H1 (cell line): ENCODE results near the gene SLC25A40. TPM values are rescaled to one million over a fixed set of nuclear protein-coding genes. Genes with fewer than 3 reads are reported as not detected.
"Not testable (repeated sequence)": the region's sequence is repeated elsewhere in the genome, so short reads cannot be mapped to it uniquely, and the experiment has no call there.

Source experiments
- CTCF ChIA-PET: fragments of 300-600 bp; sonication (Branson Sonifier 250); formaldehyde crosslinking; loops from one replicate; lab custom pipeline; 2021; ENCODE audit not compliant: partially characterized antibody; lab: Charles Lee
- POLR2A ChIA-PET: fragments of 300-600 bp; sonication (Branson Sonifier 250); formaldehyde crosslinking; loops from one replicate; lab custom pipeline; 2021; ENCODE audit warnings: inconsistent platforms; ENCODE audit not compliant: partially characterized antibody; lab: Charles Lee
- DNase-seq, 2 experiments: peaks; one replicate each; pipeline versions ENCODE4 v3.0.0 to v3.0.0-alpha.2; 2010 to 2022; ENCODE audit warnings: low spot score in 2 of 2, low read depth in 1 of 2, mixed read lengths in 1 of 2
- FAIRE-seq: peaks from 2 replicates; lab custom pipeline; 2011; peaks lifted over from hg19 to GRCh38; lab: Jason Lieb, UNC
- H2AFZ ChIP-seq: 2 replicates; pipeline ENCODE4 v1.8.1; 2012; ENCODE audit warnings: low read length, inconsistent platforms
- H2AK5ac ChIP-seq: 2 replicates; pipeline ENCODE4 v1.6.1; 2013; ENCODE audit warnings: low read depth, low read length
- H2BK120ac ChIP-seq: replicated peaks from 2 replicates; pipeline ENCODE3; 2013; ENCODE audit warnings: low read depth, low read length, inconsistent platforms
- H2BK12ac ChIP-seq: 2 replicates; pipeline ENCODE4 v1.6.1; 2013; ENCODE audit warnings: low read depth, low read length
- H2BK15ac ChIP-seq: 2 replicates; pipeline ENCODE4 v1.6.1; 2013; ENCODE audit warnings: low read length
- H2BK20ac ChIP-seq: 2 replicates; pipeline ENCODE4 v1.6.1; 2013; ENCODE audit warnings: low read length
- H2BK5ac ChIP-seq: 2 replicates; pipeline ENCODE4 v1.6.1; 2013; ENCODE audit warnings: low read depth, low read length
- H3K14ac ChIP-seq: 2 replicates; pipeline ENCODE4 v1.6.1; 2013; ENCODE audit warnings: inconsistent platforms; ENCODE audit not compliant: insufficient read length
- H3K18ac ChIP-seq: 2 replicates; pipeline ENCODE4 v1.6.1; 2013; ENCODE audit warnings: low read length; ENCODE audit errors: extremely low read depth
- H3K23ac ChIP-seq: 2 replicates; pipeline ENCODE4 v1.6.1; 2013; ENCODE audit warnings: inconsistent platforms; ENCODE audit not compliant: insufficient read length
- H3K23me2 ChIP-seq: 2 replicates; pipeline ENCODE4 v1.6.1; 2013; ENCODE audit warnings: low read depth, low read length
- H3K27ac ChIP-seq: 2 replicates; pipeline ENCODE4 v1.6.1; 2011; ENCODE audit warnings: low read depth, low read length, inconsistent platforms
- H3K27me3 ChIP-seq, 4 experiments: replicated peaks in 1 of 4; 1 replicate in 1 of 4; 2 replicates in 3 of 4; pipeline versions ENCODE4 v1.6.1 to v1.8.1; 2011 to 2013; ENCODE audit warnings: low read length in 3 of 4, mild to moderate bottlenecking in 3 of 4, inconsistent platforms in 2 of 4, mixed read lengths in 2 of 4, moderate library complexity in 1 of 4; ENCODE audit not compliant: control insufficient read depth in 3 of 4, insufficient read depth in 3 of 4; ENCODE audit errors: extremely low read depth in 1 of 4
- H3K36me3 ChIP-seq, 4 experiments: 2 replicates each; pipeline versions ENCODE4 v1.6.1 to v1.8.1; 2011 to 2013; ENCODE audit warnings: mild to moderate bottlenecking in 4 of 4, low read length in 3 of 4, moderate library complexity in 2 of 4, control low read depth in 1 of 4, inconsistent platforms in 1 of 4; ENCODE audit not compliant: insufficient read depth in 4 of 4, control insufficient read depth in 2 of 4
- H3K4ac ChIP-seq: replicated peaks from 2 replicates; pipeline ENCODE3; 2013; ENCODE audit warnings: low read length, low read depth, mixed read lengths, inconsistent platforms; ENCODE audit not compliant: insufficient read length
- H3K4me1 ChIP-seq, 4 experiments: replicated peaks in 1 of 4; 1 replicate in 1 of 4; 2 replicates in 3 of 4; pipeline versions ENCODE4 v1.6.1 to v1.8.1; 2011 to 2013; ENCODE audit warnings: low read length in 3 of 4, inconsistent platforms in 2 of 4, mixed read lengths in 1 of 4; ENCODE audit not compliant: insufficient read depth in 4 of 4, control insufficient read depth in 3 of 4
- H3K4me2 ChIP-seq, 2 experiments: 2 replicates each; pipeline versions ENCODE4 v1.6.1 to v1.8.1; 2011 to 2013; ENCODE audit warnings: low read depth in 2 of 2, low read length in 2 of 2, control low read depth in 1 of 2, inconsistent platforms in 1 of 2, mild to moderate bottlenecking in 1 of 2; ENCODE audit not compliant: insufficient read depth in 1 of 2
- H3K4me3 ChIP-seq, 4 experiments: fragments of 200-600, 300-600 bp in 1 of 4; sonication (generic), shearing (Covaris generic), sonication (Bioruptor Twin) in 1 of 4; 2 replicates each; pipeline versions ENCODE4 v1.5.1 to v1.8.1; 2011 to 2016; ENCODE audit warnings: low read length in 4 of 4, low read depth in 3 of 4, control low read depth in 2 of 4, inconsistent platforms in 2 of 4, mild to moderate bottlenecking in 2 of 4, mixed read lengths in 1 of 4, moderate library complexity in 1 of 4; ENCODE audit not compliant: insufficient read depth in 2 of 4; ENCODE audit errors: extremely low read depth in 1 of 4
- H3K56ac ChIP-seq: replicated peaks from 2 replicates; pipeline ENCODE3; 2013; ENCODE audit warnings: low read depth, mild to moderate bottlenecking, mixed read lengths, low read length, inconsistent platforms; ENCODE audit not compliant: insufficient read length
- H3K79me1 ChIP-seq: 2 replicates; pipeline ENCODE4 v1.6.1; 2013; ENCODE audit warnings: low read depth, low read length, control low read depth
- H3K79me2 ChIP-seq, 2 experiments: 2 replicates each; pipeline versions ENCODE4 v1.6.1 to v1.8.1; 2012 to 2013; ENCODE audit warnings: low read length in 2 of 2, mild to moderate bottlenecking in 2 of 2, inconsistent platforms in 1 of 2; ENCODE audit not compliant: insufficient read depth in 2 of 2, control insufficient read depth in 1 of 2
- H3K9ac ChIP-seq, 4 experiments: replicated peaks in 1 of 4; 1 replicate in 1 of 4; 2 replicates in 3 of 4; pipeline versions ENCODE4 v1.6.1 to v1.8.1; 2011 to 2013; ENCODE audit warnings: low read depth in 3 of 4, low read length in 3 of 4, control low read depth in 2 of 4, mild to moderate bottlenecking in 2 of 4, moderate library complexity in 2 of 4, inconsistent platforms in 1 of 4; ENCODE audit errors: extremely low read depth in 1 of 4
- H3K9me3 ChIP-seq, 2 experiments: 2 replicates each; pipeline versions ENCODE4 v1.6.1 to v1.8.1; 2012 to 2013; ENCODE audit warnings: mild to moderate bottlenecking in 2 of 2, moderate library complexity in 2 of 2, control low read depth in 1 of 2, inconsistent platforms in 1 of 2, low read depth in 1 of 2, low read length in 1 of 2, mixed read lengths in 1 of 2; ENCODE audit not compliant: insufficient read depth in 2 of 2
- H4K20me1 ChIP-seq, 2 experiments: replicated peaks in 1 of 2; 2 replicates each; pipeline versions ENCODE3 to v1.8.1; 2011 to 2013; ENCODE audit warnings: inconsistent platforms in 2 of 2, low read length in 2 of 2, mild to moderate bottlenecking in 1 of 2; ENCODE audit not compliant: insufficient read depth in 2 of 2, control insufficient read depth in 1 of 2
- H4K5ac ChIP-seq: 2 replicates; pipeline ENCODE4 v1.6.1; 2013; ENCODE audit warnings: low read length, low read depth, mixed read lengths, inconsistent platforms; ENCODE audit not compliant: insufficient read length
- H4K8ac ChIP-seq: 2 replicates; pipeline ENCODE4 v1.8.0; 2013; ENCODE audit warnings: mild to moderate bottlenecking, moderate library complexity, low read length, inconsistent platforms; ENCODE audit not compliant: insufficient read depth; ENCODE audit errors: extremely low read depth
- H4K91ac ChIP-seq: replicated peaks from 2 replicates; pipeline ENCODE3; 2013; ENCODE audit warnings: low read length, mixed read lengths, inconsistent platforms; ENCODE audit not compliant: insufficient read length
- WGBS, 2 experiments: shearing (Covaris generic) in 1 of 2; methylation state at CpG; one replicate each; pipeline versions ENCODE4 v1.1.6 to v1.1.7; 2013 to 2015; ENCODE audit warnings: low lambda C conversion rate in 2 of 2, mixed read lengths in 2 of 2, inconsistent platforms in 1 of 2, low coverage in 1 of 2, missing lambda C conversion rate in 1 of 2; ENCODE audit not compliant: insufficient replicate concordance in 2 of 2, insufficient coverage in 1 of 2, insufficient read length in 1 of 2; ENCODE audit errors: extremely low coverage in 1 of 2, missing lambda C conversion rate in 1 of 2; 5-methylcytosine and 5-hydroxymethylcytosine counted together
- polyA plus RNA-seq, 7 experiments: library from polyadenylated mRNA; depleted of rRNA in 3 of 7; stranded (reverse) in 5 of 7; unstranded in 2 of 7; fragments of >200 nt in 5 of 7; fragments of 200-250 nt in 2 of 7; gene quantifications; 1 replicate in 5 of 7; 2 replicates in 1 of 7; 4 replicates in 1 of 7; pipeline versions ENCODE4 v1.2.1 to v1.2.3, GENCODE V29; 2011 to 2013; ENCODE audit warnings: missing spikeins in 2 of 7, mixed read lengths in 2 of 7
- total RNA-seq: library from RNA; stranded (reverse); fragmentation: NEBNext Ultra II Directional; extraction: Animal tissue kit (Norgen Biotek cat#: 25700); gene quantifications from 2 replicates; pipeline ENCODE4 v1.2.1, GENCODE V29; 2021

SLC25A40 gene
- total and polyA plus RNA-seq, 2 of the 8 experiments (the other 6 are each of a cell fraction or from before 2014, with no cell fraction given) = 6.5 to 17.3 TPM

DNA sequence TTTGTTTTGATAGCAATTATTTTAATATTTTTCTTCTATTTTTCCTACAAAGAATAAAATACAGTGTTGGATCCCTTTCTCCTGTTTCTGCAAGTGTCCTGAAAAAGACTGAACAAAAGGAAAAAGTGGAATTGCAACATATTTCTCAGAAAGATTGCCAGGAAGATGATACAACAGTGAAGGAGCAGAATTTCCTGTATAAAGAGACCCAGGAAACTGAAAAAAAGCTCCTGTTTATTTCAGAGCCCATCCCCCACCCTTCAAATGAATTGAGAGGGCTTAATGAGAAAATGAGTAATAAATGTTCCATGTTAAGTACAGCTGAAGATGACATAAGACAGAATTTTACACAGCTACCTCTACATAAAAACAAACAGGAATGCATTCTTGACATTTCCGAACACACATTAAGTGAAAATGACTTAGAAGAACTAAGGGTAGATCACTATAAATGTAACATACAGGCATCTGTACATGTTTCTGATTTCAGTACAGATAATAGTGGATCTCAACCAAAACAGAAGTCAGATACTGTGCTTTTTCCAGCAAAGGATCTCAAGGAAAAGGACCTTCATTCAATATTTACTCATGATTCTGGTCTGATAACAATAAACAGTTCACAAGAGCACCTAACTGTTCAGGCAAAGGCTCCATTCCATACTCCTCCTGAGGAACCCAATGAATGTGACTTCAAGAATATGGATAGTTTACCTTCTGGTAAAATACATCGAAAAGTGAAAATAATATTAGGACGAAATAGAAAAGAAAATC is 31.2 kb upstream of the SLC25A40 start:
- not testable (repeated sequence) for H3K9ac ChIP-seq, H2BK5ac ChIP-seq, H3K23me2 ChIP-seq, H3K4me3 ChIP-seq, H3K27me3 ChIP-seq, H4K8ac ChIP-seq, H3K9me3 ChIP-seq, H2AFZ ChIP-seq, H3K79me2 ChIP-seq, H3K23ac ChIP-seq, H3K18ac ChIP-seq, H3K4me1 ChIP-seq, H3K79me1 ChIP-seq, H3K27ac ChIP-seq, H2BK12ac ChIP-seq, H2AK5ac ChIP-seq, H3K4ac ChIP-seq, H4K5ac ChIP-seq, H2BK120ac ChIP-seq, H2BK20ac ChIP-seq, DNase-seq, H4K20me1 ChIP-seq, H3K56ac ChIP-seq, H4K91ac ChIP-seq, H2BK15ac ChIP-seq, H3K14ac ChIP-seq, H3K4me2 ChIP-seq
- peak; percentile 66 for FAIRE-seq
- 92% methylated on average over 3 of the region's 3 CpGs; no CpG with 5 or more reads in 1 of the 2 experiments for WGBS, 2 experiments
- CTCF ChIA-PET = interaction anchor here (0.7 to 2.2 kb wide), 5 partner anchors 14 to 205 kb away, joined by 3 to 10 read pairs (median 4); no protein-coding TSS in a partner anchor
- POLR2A ChIA-PET = interaction anchor here (1.3 kb wide), 1 partner anchor 20 kb away, joined by 4 read pairs; no protein-coding TSS in a partner anchor
- peaks cover 0 to 45% (median 14%) of the 10 kb centered on the region in 4 experiments; a peak in 4 of 8 replicates for H3K36me3 ChIP-seq
